Natural killer cell (primary cell): Measurements from ENCODE around the gene UBAC1. TPM values are rescaled to one million over a fixed set of nuclear protein-coding genes. Genes with fewer than 3 reads are reported as not detected.

Experiments used
- ATAC-seq, 3 donors: fragments of 150-1000 bp in 2 of 3; fragments of 200-7000 bp in 1 of 3; cut with Tn5 transposase; 1 replicate in 1 of 3; 2 replicates in 2 of 3; pipeline ENCODE4 v1.10.0; 2021; ENCODE audit warnings: mild to moderate bottlenecking in 2 of 3, moderate library complexity in 2 of 3
- DNase-seq, 2 donors: peaks; one replicate each; pipeline versions ENCODE4 v3.0.0 to v3.0.0-alpha.2; 2013 to 2021; ENCODE audit warnings: mixed read lengths in 1 of 2
- H3K27ac ChIP-seq: one replicate; pipeline ENCODE4 v1.5.1; 2013; ENCODE audit warnings: mild to moderate bottlenecking, low read length
- H3K27me3 ChIP-seq: one replicate; pipeline ENCODE4 v1.6.1; 2013; ENCODE audit warnings: low read length; ENCODE audit not compliant: control insufficient read depth, insufficient read depth
- H3K36me3 ChIP-seq: one replicate; pipeline ENCODE4 v1.6.1; 2013; ENCODE audit warnings: low read length; ENCODE audit not compliant: control insufficient read depth, insufficient read depth
- H3K4me1 ChIP-seq: one replicate; pipeline ENCODE4 v1.6.1; 2013; ENCODE audit warnings: low read length; ENCODE audit not compliant: control insufficient read depth, insufficient read depth
- H3K4me3 ChIP-seq: one replicate; pipeline ENCODE4 v1.5.1; 2013; ENCODE audit warnings: low read length
- H3K9me3 ChIP-seq: one replicate; pipeline ENCODE4 v1.6.1; 2013; ENCODE audit warnings: low read length; ENCODE audit not compliant: control insufficient read depth, insufficient read depth
- H3K27ac Mint-ChIP-seq, 2 donors: one replicate each; pipeline ENCODE4 v1.8.0; 2022; ENCODE audit warnings: mild to moderate bottlenecking in 2 of 2, mixed read lengths in 2 of 2, moderate library complexity in 1 of 2
- H3K27me3 Mint-ChIP-seq, 2 donors: one replicate each; pipeline ENCODE4 v1.8.0; 2022; ENCODE audit warnings: low read depth in 2 of 2, mixed read lengths in 2 of 2
- H3K36me3 Mint-ChIP-seq: one replicate; pipeline ENCODE4 v1.8.0; 2022; ENCODE audit warnings: mixed read lengths
- H3K4me1 Mint-ChIP-seq, 2 donors: one replicate each; pipeline ENCODE4 v1.8.0; 2022; ENCODE audit warnings: mixed read lengths in 2 of 2
- H3K4me3 Mint-ChIP-seq: one replicate; pipeline ENCODE4 v1.8.0; 2022; ENCODE audit warnings: mild to moderate bottlenecking, moderate library complexity, mixed read lengths
- H3K9me3 Mint-ChIP-seq, 2 donors: one replicate each; pipeline ENCODE4 v1.8.0; 2022; ENCODE audit warnings: mixed read lengths in 2 of 2
- CTCF ChIP-seq: fragments of 200-600 bp; IDR thresholded peaks from one replicate; pipeline ENCODE4 v1.8.0; 2022; ENCODE audit warnings: antibody characterized with exemption
- WGBS: methylation state at CpG from one replicate; pipeline ENCODE4 v1.1.7; 2013; ENCODE audit warnings: missing lambda C conversion rate; ENCODE audit not compliant: insufficient coverage; 5-methylcytosine and 5-hydroxymethylcytosine counted together
- intact Hi-C: fragments of 100-400 bp; cut with micrococcal nuclease; formaldehyde crosslinking; loops from one replicate; pipeline ENCODE4 v1.14.2; 2022
- total RNA-seq, 4 donors: library from RNA; stranded (reverse); fragments of 120-200 nt in 1 of 4; gene quantifications; one replicate each; pipeline versions ENCODE4 v1.2.3 to v1.2.4, GENCODE V29; 2013 to 2022

The UBAC1 gene
- total RNA-seq, 3 donors from 2014 or later (not counting 1 experiment from before 2014, with no cell fraction given): 22.7 to 31.8 (median 27.6) TPM

- H3K4me3 ChIP-seq: no peak overlapping the region
- WGBS: 86% methylated on average over 8 of the region's 9 CpGs
- H3K27ac Mint-ChIP-seq: no peak overlapping the region
- TF ChIP-seq CTCF: no peak
- H3K9me3 ChIP-seq: no peaks in the 10 kb centered on the region
- no peaks in the 10 kb centered on the region for H3K36me3 Mint-ChIP-seq
- H3K27me3 ChIP-seq: no peaks in the 10 kb centered on the region
- intact Hi-C loops: no loop called here
- H3K27me3 Mint-ChIP-seq: peaks cover 0 to 7% of the 10 kb centered on the region in 2 donors
- no peaks in the 10 kb centered on the region for H3K9me3 Mint-ChIP-seq
- peaks cover 7 to 13% of the 10 kb centered on the region in 2 donors for H3K4me1 Mint-ChIP-seq
- H3K4me3 Mint-ChIP-seq: no peak overlapping the region
- H3K4me1 ChIP-seq: peaks cover 18% of the 10 kb centered on the region
- ATAC-seq (no peak), DNase-seq (no peak)
- H3K27ac ChIP-seq: no peak overlapping the region
- H3K36me3 ChIP-seq: no peaks in the 10 kb centered on the region
These were observed 9.1 kb upstream of the UBAC1 start for GRCh38 chr9:135970128-135970815.

GRCh38 chr9:135969064-135969683 is 8.0 kb upstream of the UBAC1 start:
- no peak for ATAC-seq
- no peak for DNase-seq
- Histone ChIP-seq H3K36me3 (no peaks in the 10 kb centered on the region), H3K27ac (no peak overlapping the region), H3K4me3 (no peak overlapping the region), H3K9me3 (no peaks in the 10 kb centered on the region), H3K4me1 (peaks cover 18% of the 10 kb centered on the region), H3K27me3 (no peaks in the 10 kb centered on the region)
- Mint-ChIP-seq H3K9me3 (no peaks in the 10 kb centered on the region), H3K4me3 (no peak overlapping the region), H3K27ac (no peak overlapping the region), H3K36me3 (no peaks in the 10 kb centered on the region), H3K4me1 (peaks cover 7 to 13% of the 10 kb centered on the region in 2 donors), H3K27me3 (peaks cover 0 to 7% of the 10 kb centered on the region in 2 donors)
- no peak for TF ChIP-seq CTCF
- 47% methylated on average over 11 of the region's 12 CpGs for WGBS
- intact Hi-C loops: no loop called here

GRCh38 chr9:135968601-135969000 is 7.4 kb upstream of the UBAC1 start:
- peaks cover 16% of the 10 kb centered on the region for H3K4me1 ChIP-seq
- Mint-ChIP-seq H3K4me3 (no peak overlapping the region), H3K4me1 (peaks cover 7 to 13% of the 10 kb centered on the region in 2 donors), H3K27ac (no peak overlapping the region), H3K27me3 (peaks cover 0 to 10% of the 10 kb centered on the region in 2 donors), H3K9me3 (no peaks in the 10 kb centered on the region), H3K36me3 (no peaks in the 10 kb centered on the region)
- no peaks in the 10 kb centered on the region for H3K9me3 ChIP-seq
- no peaks in the 10 kb centered on the region for H3K36me3 ChIP-seq
- intact Hi-C loops: no loop called here
- H3K27ac ChIP-seq: no peak overlapping the region
- no peak overlapping the region for H3K4me3 ChIP-seq
- no peak for TF ChIP-seq CTCF
- WGBS: 46% methylated on average over 7 of the region's 7 CpGs
- DNase-seq: no peak
- ATAC-seq: no peak
- H3K27me3 ChIP-seq: no peaks in the 10 kb centered on the region
